Activated CD4-positive, alpha-beta T cell treated with anti-CD3 and anti-CD28 coated beads, Interleukin-2, amount 10 ng/mL, durations not matched to agents 24 days and 14 days (primary cell): ENCODE measurements around the gene PRM1. TPM values are rescaled to one million over a fixed set of nuclear protein-coding genes. Genes with fewer than 3 reads are reported as not detected.

Source experiments
- total RNA-seq: library from RNA; stranded (reverse); gene quantifications from 2 replicates; pipeline ENCODE4 v1.2.3, GENCODE V29; 2022

The PRM1 gene
- total RNA-seq, 1 donor from 2014 or later: not detected

Other genes with a start within 250 kb of the PRM1 start
- gene SOCS1, start 25.1 kb downstream of the PRM1 start, total RNA-seq: 152 and 153 TPM in 2 replicates
- not detected in 2 replicates for gene TNP2, start 12.0 kb downstream of the PRM1 start, total RNA-seq
- not detected in 2 replicates for gene PRM3, start 7.7 kb downstream of the PRM1 start, total RNA-seq
- not detected in 2 replicates for gene PRM2, start 4.8 kb downstream of the PRM1 start, total RNA-seq
- 63.8 and 65.6 TPM in 2 replicates for gene RMI2, start 64.1 kb upstream of the PRM1 start, total RNA-seq